Kidney epithelial cell (primary cell): Measurements from ENCODE around the gene CREB5. TPM values are rescaled to one million over a fixed set of nuclear protein-coding genes. Genes with fewer than 3 reads are reported as not detected.

Source experiments
- DNase-seq: peaks from one replicate; pipeline ENCODE4 v3.0.0-alpha.2; 2010; ENCODE audit warnings: low read depth
- H3K27me3 ChIP-seq: 2 replicates; pipeline ENCODE4 v1.6.0; 2011; ENCODE audit warnings: low read length; ENCODE audit not compliant: control insufficient read depth, insufficient read depth
- H3K36me3 ChIP-seq: 2 replicates; pipeline ENCODE4 v1.5.1; 2011; ENCODE audit warnings: low read length; ENCODE audit not compliant: control insufficient read depth, insufficient read depth
- H3K4me3 ChIP-seq: 2 replicates; pipeline ENCODE4 v1.5.1; 2011; ENCODE audit warnings: low read depth, mild to moderate bottlenecking, control low read depth, low read length
- total RNA-seq: library from RNA; depleted of rRNA; stranded (reverse); fragments of >200 nt; gene quantifications from 2 replicates; pipeline ENCODE4 v1.2.3, GENCODE V29; 2015
- TF ChIP-seq, protein P1 (sequence below): IDR thresholded peaks from 2 replicates; pipeline ENCODE4 v1.5.1; 2011; ENCODE audit warnings: mild to moderate bottlenecking, moderate library complexity, low read length, control low read depth, inconsistent platforms; ENCODE audit not compliant: insufficient read depth, poor library complexity, severe bottlenecking

CREB5 gene
- total RNA-seq, 1 donor from 2014 or later = 27.9 TPM

- Histone ChIP-seq H3K4me3 (no peak overlapping the region), H3K27me3 (no peaks in the 10 kb centered on the region), H3K36me3 (peaks cover 2% of the 10 kb centered on the region)
- no peak for DNase-seq
- TF ChIP-seq, protein P1, sequence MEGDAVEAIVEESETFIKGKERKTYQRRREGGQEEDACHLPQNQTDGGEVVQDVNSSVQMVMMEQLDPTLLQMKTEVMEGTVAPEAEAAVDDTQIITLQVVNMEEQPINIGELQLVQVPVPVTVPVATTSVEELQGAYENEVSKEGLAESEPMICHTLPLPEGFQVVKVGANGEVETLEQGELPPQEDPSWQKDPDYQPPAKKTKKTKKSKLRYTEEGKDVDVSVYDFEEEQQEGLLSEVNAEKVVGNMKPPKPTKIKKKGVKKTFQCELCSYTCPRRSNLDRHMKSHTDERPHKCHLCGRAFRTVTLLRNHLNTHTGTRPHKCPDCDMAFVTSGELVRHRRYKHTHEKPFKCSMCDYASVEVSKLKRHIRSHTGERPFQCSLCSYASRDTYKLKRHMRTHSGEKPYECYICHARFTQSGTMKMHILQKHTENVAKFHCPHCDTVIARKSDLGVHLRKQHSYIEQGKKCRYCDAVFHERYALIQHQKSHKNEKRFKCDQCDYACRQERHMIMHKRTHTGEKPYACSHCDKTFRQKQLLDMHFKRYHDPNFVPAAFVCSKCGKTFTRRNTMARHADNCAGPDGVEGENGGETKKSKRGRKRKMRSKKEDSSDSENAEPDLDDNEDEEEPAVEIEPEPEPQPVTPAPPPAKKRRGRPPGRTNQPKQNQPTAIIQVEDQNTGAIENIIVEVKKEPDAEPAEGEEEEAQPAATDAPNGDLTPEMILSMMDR = no peak
Observed at GRCh38 chr7:28800150-28800549, 387.8 kb downstream of the CREB5 start.

DNA sequence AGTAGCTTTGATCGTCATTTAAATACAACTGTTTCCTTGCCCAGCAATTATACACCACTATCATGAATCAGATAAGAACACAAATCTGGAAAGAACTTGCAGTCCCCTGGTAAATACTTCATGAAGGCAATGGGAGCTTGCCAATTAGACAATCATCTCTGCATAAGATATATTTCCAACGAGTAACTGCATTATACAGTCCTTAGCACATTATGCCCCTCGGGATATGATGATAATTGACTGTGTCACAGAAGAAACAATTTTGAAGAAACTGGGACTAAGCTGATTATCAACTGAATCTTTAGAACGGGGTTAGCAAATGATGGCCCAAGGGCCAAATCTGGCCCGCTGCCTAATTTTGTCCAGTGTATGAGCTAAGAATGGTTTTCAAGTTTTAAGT is 390.1 kb downstream of the CREB5 start:
- no peak for DNase-seq
- H3K36me3 ChIP-seq = peaks cover 2% of the 10 kb centered on the region
- H3K27me3 ChIP-seq = no peaks in the 10 kb centered on the region
- H3K4me3 ChIP-seq = no peak overlapping the region
- TF ChIP-seq, protein P1 = no peak

GRCh38 chr7:28804157-28804556 is 391.8 kb downstream of the CREB5 start:
- TF ChIP-seq, protein P1 = no peak
- Histone ChIP-seq H3K36me3 (peaks cover 2% of the 10 kb centered on the region), H3K4me3 (no peak overlapping the region), H3K27me3 (no peaks in the 10 kb centered on the region)
- no peak for DNase-seq

GRCh38 chr7:28804990-28805389 is 392.7 kb downstream of the CREB5 start:
- no peak for DNase-seq
- Histone ChIP-seq H3K4me3 (no peak overlapping the region), H3K27me3 (no peaks in the 10 kb centered on the region), H3K36me3 (peaks cover 2% of the 10 kb centered on the region)
- TF ChIP-seq, protein P1 = no peak

DNA sequence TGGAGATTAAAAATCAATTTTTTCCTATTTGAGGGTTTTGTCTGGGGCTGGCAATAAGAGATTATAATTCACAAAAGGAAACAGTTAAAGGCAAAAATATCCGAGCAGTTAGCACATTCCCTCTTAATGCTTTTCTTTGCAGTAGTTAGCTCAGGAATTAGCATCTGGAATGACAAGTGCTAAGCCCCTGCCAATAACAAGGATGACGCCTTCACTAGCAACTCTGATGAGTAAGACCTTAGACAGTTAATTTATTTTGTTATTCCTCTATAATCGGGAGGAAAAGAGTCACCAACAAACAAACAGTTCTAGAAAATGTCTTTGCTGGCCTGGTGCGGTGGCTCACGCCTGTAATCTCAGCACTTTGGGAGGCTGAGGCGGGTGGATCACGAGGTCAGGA is 394.5 kb downstream of the CREB5 start:
- TF ChIP-seq, protein P1 = no peak
- DNase-seq = no peak
- H3K4me3 ChIP-seq = no peak overlapping the region
- H3K27me3 ChIP-seq = no peaks in the 10 kb centered on the region
- peaks cover 2% of the 10 kb centered on the region for H3K36me3 ChIP-seq

GRCh38 chr7:28807396-28807994 is 395.2 kb downstream of the CREB5 start:
- Histone ChIP-seq H3K27me3 (no peaks in the 10 kb centered on the region), H3K4me3 (no peak overlapping the region), H3K36me3 (peaks cover 2% of the 10 kb centered on the region)
- DNase-seq = no peak
- TF ChIP-seq, protein P1 = no peak
